Measurements from ENCODE around the gene EIF1B.

DNA sequence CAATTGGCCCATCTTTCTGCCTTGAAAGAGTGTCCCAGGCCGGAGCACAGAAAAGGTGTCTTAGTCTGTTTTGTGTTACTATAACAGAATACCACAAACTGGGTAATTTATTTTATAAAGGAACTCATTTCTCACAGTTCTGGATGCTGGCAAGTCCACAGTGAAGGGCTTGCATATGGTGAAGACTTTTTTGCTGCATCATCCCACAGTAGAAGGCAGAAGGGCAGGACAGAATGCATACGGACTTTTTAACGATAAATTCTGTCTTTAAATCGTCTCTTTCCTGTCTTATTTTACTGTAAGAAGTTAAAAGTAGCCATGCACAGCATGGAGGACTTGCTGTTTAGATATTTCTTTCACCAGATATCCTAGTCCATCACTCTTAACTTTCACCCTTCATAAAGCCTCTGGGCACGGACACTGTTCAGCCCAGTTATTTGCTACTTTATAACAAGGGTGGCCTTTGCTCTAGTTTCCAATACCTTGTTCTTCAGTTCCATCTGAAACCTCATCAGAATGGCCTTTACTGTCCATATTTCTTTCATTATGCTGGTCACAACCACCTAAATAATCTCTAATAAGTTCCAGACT lies 10.3 kb upstream of the EIF1B start:
- TF ChIP-seq XRCC5 (optimal IDR thresholded peaks at IDR 0.05; ENCODE audit: low read length) (no peak), MEF2D (CRISPR knock-in tag; IDR thresholded peaks at IDR 0.05) (no peak), ASH2L (IDR thresholded peaks at IDR 0.05; ENCODE audit: insufficient read length, low read depth, low read length) (no peak), CEBPB (IDR thresholded peaks at IDR 0.05; ENCODE audit: borderline replicate concordance, low read depth, low read length) (no peak), ZNF24 (IDR thresholded peaks at IDR 0.05) (no peak), HDAC6 (IDR thresholded peaks at IDR 0.05; ENCODE audit: low read depth, low read length) (no peak), TAF1 (CRISPR knock-in tag; IDR thresholded peaks at IDR 0.05) (no peak), NFYC (CRISPR knock-in tag; IDR thresholded peaks at IDR 0.05) (no peak)

All from HepG2 (cell line).